Smooth muscle cell (in vitro differentiated cells): ENCODE data around the gene TTLL9. TPM values are rescaled to one million over a fixed set of nuclear protein-coding genes. Genes with fewer than 3 reads are reported as not detected.

Source experiments
- DNase-seq: peaks from one replicate; lab custom pipeline; 2025; ENCODE audit not compliant: unreplicated experiment; lab: John Stamatoyannopoulos, UW
- H2AFZ ChIP-seq: fragments of 200-600 bp; sonication (generic); 2 replicates; pipeline ENCODE4 v1.6.0; 2016; ENCODE audit warnings: antibody characterized with exemption, low read depth, mild to moderate bottlenecking
- H3F3A ChIP-seq: fragments of 200-600 bp; sonication (generic); 2 replicates; pipeline ENCODE4 v1.6.0; 2017; ENCODE audit warnings: antibody characterized with exemption, low read depth
- H3K27ac ChIP-seq: fragments of 200-600 bp; sonication (generic); 2 replicates; pipeline ENCODE4 v1.5.1; 2016; ENCODE audit warnings: low read depth, mild to moderate bottlenecking
- H3K27me3 ChIP-seq: fragments of 200-600 bp; sonication (generic); 2 replicates; pipeline ENCODE4 v1.6.1; 2016; ENCODE audit warnings: low read depth, mild to moderate bottlenecking
- H3K36me3 ChIP-seq: fragments of 200-600 bp; sonication (generic); 2 replicates; pipeline ENCODE4 v1.5.1; 2016; ENCODE audit warnings: low read depth
- H3K4me1 ChIP-seq: fragments of 200-600 bp; sonication (generic); 2 replicates; pipeline ENCODE4 v1.5.1; 2016; ENCODE audit warnings: low read depth
- H3K4me2 ChIP-seq: fragments of 200-600 bp; sonication (generic); 2 replicates; pipeline ENCODE4 v1.6.0; 2016; ENCODE audit warnings: mild to moderate bottlenecking
- H3K4me3 ChIP-seq: fragments of 200-600 bp; sonication (generic); 2 replicates; pipeline ENCODE4 v1.5.1; 2016; ENCODE audit warnings: mild to moderate bottlenecking
- H3K79me2 ChIP-seq: fragments of 200-600 bp; sonication (generic); 2 replicates; pipeline ENCODE4 v1.6.0; 2016; ENCODE audit warnings: low read depth, mild to moderate bottlenecking
- H3K9ac ChIP-seq: fragments of 200-600 bp; sonication (generic); 2 replicates; pipeline ENCODE4 v1.6.0; 2016; ENCODE audit warnings: low read depth
- H3K9me3 ChIP-seq: fragments of 200-600 bp; sonication (generic); replicated peaks from 2 replicates; pipeline ENCODE4 v1.5.1; 2016; ENCODE audit warnings: low read depth
- H4K20me1 ChIP-seq: fragments of 200-600 bp; sonication (generic); 2 replicates; pipeline ENCODE4 v1.6.0; 2016; ENCODE audit warnings: low read depth
- WGBS: methylation state at CpG from one replicate; pipeline ENCODE4 v1.1.7; 2016; ENCODE audit warnings: low lambda C conversion rate; 5-methylcytosine and 5-hydroxymethylcytosine counted together
- polyA plus RNA-seq: library from polyadenylated mRNA; unstranded; fragments of >200 nt; fragmentation: Nextera tagmentation; extraction: Ambion mirVana; gene quantifications from 2 replicates; pipeline ENCODE4 v1.2.1, GENCODE V29; 2016
- total RNA-seq: library from RNA; depleted of rRNA; stranded (reverse); fragments of >200 nt; gene quantifications from 2 replicates; pipeline ENCODE4 v1.2.3, GENCODE V29; 2014
- TF ChIP-seq, protein P1 (sequence below): fragments of 200-600 bp; sonication (generic); IDR thresholded peaks from 2 replicates; pipeline ENCODE4 v1.5.1; 2017; ENCODE audit warnings: borderline replicate concordance, mild to moderate bottlenecking, antibody characterized with exemption; ENCODE audit not compliant: insufficient read depth, poor library complexity, severe bottlenecking

The TTLL9 gene
- total and polyA plus RNA-seq, 2 experiments from 2014 or later: 0.13 TPM; not detected in 1

DNA sequence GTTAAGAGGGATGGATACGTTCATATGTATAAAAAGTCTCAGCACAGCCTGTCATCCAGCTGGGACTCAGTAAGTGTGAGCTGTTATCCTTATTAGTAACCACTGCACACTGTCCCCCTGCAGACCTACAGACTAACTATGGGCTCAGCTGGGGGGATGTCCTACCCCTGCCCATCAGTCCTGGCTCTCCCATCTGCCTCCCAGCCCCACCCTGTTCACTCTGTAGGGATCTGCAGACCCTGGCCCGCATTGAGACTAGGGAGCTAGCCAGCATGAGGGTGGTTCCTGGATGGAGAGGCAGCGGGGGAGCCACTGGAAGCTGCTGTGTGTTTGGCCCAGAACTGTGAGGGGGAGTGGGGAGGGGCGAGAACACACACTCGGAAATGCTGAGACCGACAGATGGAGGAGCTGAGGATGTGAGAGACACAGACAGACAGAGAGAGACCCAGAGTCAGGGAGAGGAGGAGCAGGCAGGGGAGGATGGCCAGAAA, 114.6 kb downstream of the TTLL9 start:
- no peak overlapping the region for H3K4me2 ChIP-seq
- DNase-seq: no peak
- no peaks in the 10 kb centered on the region for H3F3A ChIP-seq
- no peak overlapping the region for H2AFZ ChIP-seq
- no peaks in the 10 kb centered on the region for H3K36me3 ChIP-seq
- no peak overlapping the region for H3K27ac ChIP-seq
- no peaks in the 10 kb centered on the region for H3K79me2 ChIP-seq
- no peaks in the 10 kb centered on the region for H3K4me1 ChIP-seq
- H3K9ac ChIP-seq: no peak overlapping the region
- H3K4me3 ChIP-seq: no peak overlapping the region
- TF ChIP-seq, protein P1, sequence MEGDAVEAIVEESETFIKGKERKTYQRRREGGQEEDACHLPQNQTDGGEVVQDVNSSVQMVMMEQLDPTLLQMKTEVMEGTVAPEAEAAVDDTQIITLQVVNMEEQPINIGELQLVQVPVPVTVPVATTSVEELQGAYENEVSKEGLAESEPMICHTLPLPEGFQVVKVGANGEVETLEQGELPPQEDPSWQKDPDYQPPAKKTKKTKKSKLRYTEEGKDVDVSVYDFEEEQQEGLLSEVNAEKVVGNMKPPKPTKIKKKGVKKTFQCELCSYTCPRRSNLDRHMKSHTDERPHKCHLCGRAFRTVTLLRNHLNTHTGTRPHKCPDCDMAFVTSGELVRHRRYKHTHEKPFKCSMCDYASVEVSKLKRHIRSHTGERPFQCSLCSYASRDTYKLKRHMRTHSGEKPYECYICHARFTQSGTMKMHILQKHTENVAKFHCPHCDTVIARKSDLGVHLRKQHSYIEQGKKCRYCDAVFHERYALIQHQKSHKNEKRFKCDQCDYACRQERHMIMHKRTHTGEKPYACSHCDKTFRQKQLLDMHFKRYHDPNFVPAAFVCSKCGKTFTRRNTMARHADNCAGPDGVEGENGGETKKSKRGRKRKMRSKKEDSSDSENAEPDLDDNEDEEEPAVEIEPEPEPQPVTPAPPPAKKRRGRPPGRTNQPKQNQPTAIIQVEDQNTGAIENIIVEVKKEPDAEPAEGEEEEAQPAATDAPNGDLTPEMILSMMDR: no peak
- no peaks in the 10 kb centered on the region for H3K27me3 ChIP-seq
- no peaks in the 10 kb centered on the region for H3K9me3 ChIP-seq
- 68% methylated on average over 6 of the region's 6 CpGs for WGBS
- no peaks in the 10 kb centered on the region for H4K20me1 ChIP-seq

DNA sequence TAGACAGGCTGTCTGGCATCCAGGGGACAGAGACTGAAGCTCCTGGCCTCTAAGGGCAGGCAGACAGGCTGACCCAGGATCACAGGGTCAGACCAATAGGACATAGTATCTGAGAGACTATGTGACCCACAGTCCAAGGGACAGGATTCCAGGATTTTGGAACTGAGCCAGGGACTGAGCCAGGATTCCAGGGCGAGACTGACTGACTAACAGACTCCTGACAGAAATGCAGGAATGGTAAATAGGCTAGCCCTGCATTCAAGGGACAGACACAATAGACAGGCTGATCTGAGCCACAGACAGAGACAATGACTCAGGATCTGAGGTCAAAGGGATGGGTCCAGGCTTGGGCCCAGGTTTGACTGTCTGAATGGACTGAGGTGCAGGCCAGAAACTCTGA, 117.3 kb downstream of the TTLL9 start:
- no peaks in the 10 kb centered on the region for H3K4me1 ChIP-seq
- H3K27me3 ChIP-seq: peaks cover 12% of the 10 kb centered on the region
- WGBS: 63% methylated on average over 1 of the region's 1 CpG
- no peaks in the 10 kb centered on the region for H4K20me1 ChIP-seq
- H3K4me2 ChIP-seq: no peak overlapping the region
- no peak overlapping the region for H2AFZ ChIP-seq
- no peaks in the 10 kb centered on the region for H3K9me3 ChIP-seq
- no peak overlapping the region for H3K4me3 ChIP-seq
- TF ChIP-seq, protein P1: no peak
- no peak for DNase-seq
- H3K36me3 ChIP-seq: no peaks in the 10 kb centered on the region
- no peak overlapping the region for H3K9ac ChIP-seq
- H3K79me2 ChIP-seq: no peaks in the 10 kb centered on the region
- H3F3A ChIP-seq: no peaks in the 10 kb centered on the region
- H3K27ac ChIP-seq: no peak overlapping the region

DNA sequence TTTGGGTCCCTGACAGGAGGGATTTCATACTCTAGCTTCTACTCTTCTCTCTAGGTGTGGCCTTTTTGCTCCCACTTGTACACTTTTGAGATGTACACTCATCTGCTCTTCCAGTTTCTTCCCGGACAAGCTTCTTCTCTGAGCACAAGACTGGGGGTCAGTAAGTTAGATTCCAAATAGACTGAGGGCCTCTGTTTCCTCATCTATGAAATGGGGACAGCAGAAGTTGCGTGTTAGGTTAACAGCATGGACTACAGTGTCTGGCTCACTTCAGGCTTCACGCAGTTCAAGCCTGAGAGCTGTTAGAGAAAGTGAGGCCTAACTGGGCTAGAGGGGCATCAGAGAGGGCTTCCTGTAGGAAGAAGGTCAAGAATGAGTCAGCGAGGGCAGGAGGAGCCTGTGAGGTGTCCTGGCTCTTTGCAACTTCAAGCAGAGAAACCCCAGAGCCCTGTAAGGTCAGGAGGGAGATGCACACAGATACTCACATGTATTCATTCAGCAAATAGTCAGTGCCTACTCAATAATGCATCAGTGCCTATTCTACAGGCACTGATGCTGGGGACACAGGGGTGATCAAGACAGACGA, 118.1 kb downstream of the TTLL9 start:
- Histone ChIP-seq H3K27me3 (peaks cover 19% of the 10 kb centered on the region), H3K4me3 (no peak overlapping the region), H3K9me3 (no peaks in the 10 kb centered on the region), H3K79me2 (no peaks in the 10 kb centered on the region), H2AFZ (no peak overlapping the region), H3K9ac (no peak overlapping the region), H4K20me1 (no peaks in the 10 kb centered on the region), H3K4me1 (no peaks in the 10 kb centered on the region), H3K27ac (no peak overlapping the region), H3F3A (no peaks in the 10 kb centered on the region), H3K36me3 (no peaks in the 10 kb centered on the region), H3K4me2 (no peak overlapping the region)
- DNase-seq: no peak
- TF ChIP-seq, protein P1: no peak
- 85% methylated on average over 5 of the region's 5 CpGs for WGBS
